ENCODE measurements around the gene KRTDAP. TPM values are rescaled to one million over a fixed set of nuclear protein-coding genes. Genes with fewer than 3 reads are reported as not detected.

KRTDAP gene
- total and polyA plus RNA-seq, 9 of the 15 experiments (the other 6 are each of a cell fraction or from before 2014, with no cell fraction given), result not detected

GRCh38 chr19:35483089-35483488, 7.2 kb downstream of the KRTDAP start:
- Histone ChIP-seq H2AFZ (ENCODE audit: low read depth, low read length) (no peak overlapping the region), H3K4me1 (replicated peaks in 1 of 2; ENCODE audit: control insufficient read depth in 2 of 2, insufficient read depth in 2 of 2, low read length in 2 of 2) (no peaks in the 10 kb centered on the region), H3K9me1 (ENCODE audit: control insufficient read depth, insufficient read depth, low read length) (no peaks in the 10 kb centered on the region), H3K9ac (ENCODE audit: insufficient read depth in 1 of 2, low read depth in 2 of 2, low read length in 2 of 2) (no peak overlapping the region), H3K79me2 (ENCODE audit: control insufficient read depth, insufficient read depth, low read length) (no peaks in the 10 kb centered on the region), H4K20me1 (replicated peaks; ENCODE audit: control insufficient read depth, insufficient read depth, low read length) (0 out of 2 replicates have a peak, but pooled peaks cover 2% of the 10 kb centered on the region), H3K27ac (ENCODE audit: extremely low read depth, low read depth, low read length) (no peak overlapping the region), H3K27me3 (ENCODE audit: control insufficient read depth in 2 of 2, insufficient read depth in 2 of 2, low read length in 2 of 2) (peaks cover 18 to 23% of the 10 kb centered on the region in 2 experiments; a peak in 4 of 5 replicates), H3K4me2 (ENCODE audit: insufficient read depth, low read length) (no peak overlapping the region), H3K4me3 (no peak overlapping the region), H3K36me3 (ENCODE audit: control insufficient read depth, insufficient read depth, low read length) (no peaks in the 10 kb centered on the region), H3K9me3 (replicated peaks; ENCODE audit: control insufficient read depth, insufficient read depth, low read depth, low read length) (no peaks in the 10 kb centered on the region)
- ATAC-seq (no peak), DNase-seq (ENCODE audit: extremely low read depth in 1 of 4, low spot score in 3 of 4) (no peak), FAIRE-seq (no peak)
- ChIA-PET CTCF (ENCODE audit: low intra/inter-chr PET ratio) (no interaction called here), POLR2A (no interaction called here)
- 1% methylated on average over 5 of the region's 5 CpGs for WGBS (ENCODE audit: insufficient coverage, low coverage, missing lambda C conversion rate)
- BruUV-seq (replicated peaks), result no TSS peak
- in situ Hi-C loops (cut with MboI), result no loop called here
- TF ChIP-seq ESRRA (IDR thresholded peaks at IDR 0.05; ENCODE audit: borderline replicate concordance, low read depth) (no peak), SIRT6 (IDR thresholded peaks at IDR 0.05; ENCODE audit: low read depth, low read length) (no peak), E2F8 (IDR thresholded peaks at IDR 0.05; ENCODE audit: low read depth, partially characterized antibody) (no peak), ZBED1 (IDR thresholded peaks at IDR 0.05) (no peak), CBX3 (IDR thresholded peaks at IDR 0.05; ENCODE audit: borderline replicate concordance in 1 of 2, low read length in 2 of 2) (no peak), ATF7 (IDR thresholded peaks at IDR 0.05) (no peak), ZNF699 (CRISPR knock-in tag; IDR thresholded peaks at IDR 0.05; ENCODE audit: insufficient replicate concordance) (no peak), MCM7 (IDR thresholded peaks at IDR 0.05) (no peak), HMG20A (CRISPR knock-in tag; conservative IDR thresholded peaks at IDR 0.05) (no peak), KDM1A (IDR thresholded peaks at IDR 0.05) (no peak)
- intact Hi-C loops (cut with micrococcal nuclease), result no loop called here

Data from K562 (cell line).